NCI-H1092 (cell line): ENCODE results near the gene CEMP1.
"Not testable (repeated sequence)": the region's sequence is repeated elsewhere in the genome, so short reads cannot be mapped to it uniquely, and the experiment has no call there.

Experiments used
- DNase-seq: peaks from one replicate; lab custom pipeline; 2025; lab: John Stamatoyannopoulos, UW

The CEMP1 gene

GRCh38 chr16:2531371-2531695, at the start of gene CEMP1:
CEMP1 (minus strand) TSS chr16:2531408; CDS start chr16:2531073, 335 bp downstream.
- no peak for DNase-seq

- DNase-seq = not testable (repeated sequence)
Measured at GRCh38 chr16:2580818-2581217, 49.6 kb upstream of the CEMP1 start.

- not testable (repeated sequence) for DNase-seq
Measured at GRCh38 chr16:2580143-2580542, 48.9 kb upstream of the CEMP1 start.

GRCh38 chr16:2578905-2579304, 47.7 kb upstream of the CEMP1 start:
- DNase-seq = not testable (repeated sequence)

GRCh38 chr16:2577044-2577443, 45.8 kb upstream of the CEMP1 start:
- DNase-seq = not testable (repeated sequence)

GRCh38 chr16:2575839-2576238, 44.6 kb upstream of the CEMP1 start:
- DNase-seq = not testable (repeated sequence)

GRCh38 chr16:2572704-2573103, 41.5 kb upstream of the CEMP1 start:
- not testable (repeated sequence) for DNase-seq

GRCh38 chr16:2568573-2568972, 37.4 kb upstream of the CEMP1 start:
- DNase-seq = not testable (repeated sequence)

- DNase-seq = not testable (repeated sequence)
Measured at GRCh38 chr16:2567506-2567905, 36.3 kb upstream of the CEMP1 start.

GRCh38 chr16:2560798-2561133, 29.6 kb upstream of the CEMP1 start:
- DNase-seq = not testable (repeated sequence)

GRCh38 chr16:2560131-2560797, 29.1 kb upstream of the CEMP1 start:
- not testable (repeated sequence) for DNase-seq

GRCh38 chr16:2557150-2557549, 25.9 kb upstream of the CEMP1 start:
- DNase-seq = not testable (repeated sequence)

GRCh38 chr16:2554709-2555425, 23.7 kb upstream of the CEMP1 start:
- not testable (repeated sequence) for DNase-seq

GRCh38 chr16:2551420-2551889, 20.2 kb upstream of the CEMP1 start:
- not testable (repeated sequence) for DNase-seq

- DNase-seq = not testable (repeated sequence)
Measured at GRCh38 chr16:2550283-2550878, 19.2 kb upstream of the CEMP1 start.

GRCh38 chr16:2543771-2544170, 12.6 kb upstream of the CEMP1 start:
- not testable (repeated sequence) for DNase-seq

- not testable (repeated sequence) for DNase-seq
Measured at GRCh38 chr16:2541409-2541808, 10.2 kb upstream of the CEMP1 start.

- DNase-seq = not testable (repeated sequence)
Measured at GRCh38 chr16:2540912-2541311, 9.7 kb upstream of the CEMP1 start.

GRCh38 chr16:2539845-2540458, 8.7 kb upstream of the CEMP1 start:
- not testable (repeated sequence) for DNase-seq

GRCh38 chr16:2539192-2539844, 8.1 kb upstream of the CEMP1 start:
- DNase-seq = not testable (repeated sequence)

GRCh38 chr16:2537451-2538379, 6.5 kb upstream of the CEMP1 start, which contains the start of gene PDPK1:
PDPK1 (plus strand) TSS chr16:2538021; CDS start chr16:2538113, 92 bp downstream.
- DNase-seq = peak; percentile 94
